ENCODE results near the gene GCH1.

GCH1 gene

DNA sequence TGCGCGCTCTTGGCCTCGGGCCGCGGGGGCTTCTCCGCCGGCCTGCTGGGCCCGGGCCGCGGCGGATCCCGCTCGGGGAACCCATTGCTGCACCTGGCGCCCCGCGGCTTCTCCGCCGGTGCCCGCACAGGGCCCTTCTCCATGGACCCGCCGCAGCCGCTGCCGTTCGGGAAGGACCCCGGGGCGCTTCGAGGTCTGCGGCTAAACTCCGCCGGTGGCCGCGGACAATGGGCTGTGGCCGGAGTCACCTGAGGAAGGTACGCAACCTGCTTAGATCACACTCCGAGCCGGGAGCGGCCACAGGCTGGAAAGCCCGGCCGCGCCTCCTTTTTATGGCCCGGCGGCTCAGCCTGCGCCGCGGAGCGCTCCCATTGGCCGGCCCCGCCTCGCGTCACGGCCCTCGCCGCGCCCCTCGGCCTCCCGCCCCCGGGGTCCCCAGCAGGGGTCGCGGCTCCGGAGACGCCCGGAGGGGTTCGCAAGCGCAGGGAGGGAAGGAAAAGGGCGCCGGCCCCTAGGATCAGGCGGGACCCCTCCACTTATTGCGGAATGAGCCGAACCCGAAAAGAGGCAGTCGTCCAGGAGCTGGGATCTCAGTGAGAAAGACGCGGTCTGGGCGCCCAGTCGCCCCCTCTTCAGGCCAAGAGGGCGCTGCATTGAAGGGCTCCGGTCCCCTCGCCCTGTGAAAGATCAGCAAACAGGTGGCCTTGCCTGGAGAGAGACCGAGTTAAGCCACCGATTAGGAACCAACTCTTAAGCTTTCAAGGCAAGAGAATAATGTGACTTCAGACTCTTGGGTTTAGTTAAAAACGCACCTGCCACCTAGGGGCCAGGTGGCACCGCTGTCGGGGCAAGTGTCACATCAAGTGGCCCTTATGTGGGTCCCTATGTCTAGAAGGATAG, at the start of gene GCH1:
GCH1 (minus strand) TSS at position 306 of the 900 bp plus-strand sequence; CDS start at position 143, 163 bp downstream.
- Histone ChIP-seq H3K9ac (ENCODE audit: low read length) (peak within 1 kb of the TSS; percentile 60), H3K9me3 (replicated peaks; ENCODE audit: insufficient read depth, low read length) (no peaks in the 10 kb centered on the region), H3K4me3 (ENCODE audit: low read length) (peak within 1 kb of the TSS; percentile 76), H3K4me2 (ENCODE audit: low read depth, low read length) (peak within 1 kb of the TSS; percentile 78), H3K79me2 (ENCODE audit: low read length) (no peaks in the 10 kb centered on the region), H3K9me2 (replicated peaks; ENCODE audit: insufficient read depth, low read length) (no peaks in the 10 kb centered on the region), H3F3A (ENCODE audit: insufficient read depth, low read length) (peaks cover 7% of the 10 kb centered on the region; the same call in 1 of the 2 replicates), H3K27ac (ENCODE audit: low read length) (peak within 1 kb of the TSS; percentile 58; the same call in 1 of the 2 replicates), H3K27me3 (replicated peaks; ENCODE audit: insufficient read depth, low read length) (no peaks in the 10 kb centered on the region), H4K20me1 (ENCODE audit: insufficient read depth, low read length) (no peaks in the 10 kb centered on the region), H2AFZ (ENCODE audit: low read length) (peak within 1 kb of the TSS; percentile 77), H3K36me3 (replicated peaks; ENCODE audit: insufficient read depth, low read length) (no peaks in the 10 kb centered on the region), H3K4me1 (ENCODE audit: low read length) (peaks cover 3% of the 10 kb centered on the region; the same call in 1 of the 2 replicates)
- DNase-seq = peak; percentile 63
- TF ChIP-seq EZH2phosphoT487 (IDR thresholded peaks at IDR 0.05; ENCODE audit: low read length) (no peak), CTCF (IDR thresholded peaks at IDR 0.05; ENCODE audit: low read length) (peak; percentile 45)

GRCh38 chr14:54947230-54947629, 44.6 kb upstream of the GCH1 start:
- H3K36me3 ChIP-seq (replicated peaks; ENCODE audit: insufficient read depth, low read length) = no peaks in the 10 kb centered on the region
- no peak overlapping the region for H2AFZ ChIP-seq (ENCODE audit: low read length)
- no peak for DNase-seq
- H3K27me3 ChIP-seq (replicated peaks; ENCODE audit: insufficient read depth, low read length) = no peaks in the 10 kb centered on the region
- no peaks in the 10 kb centered on the region for H3K4me1 ChIP-seq (ENCODE audit: low read length)
- no peak overlapping the region for H3K4me3 ChIP-seq (ENCODE audit: low read length)
- no peaks in the 10 kb centered on the region for H3K9me2 ChIP-seq (replicated peaks; ENCODE audit: insufficient read depth, low read length)
- H3F3A ChIP-seq (ENCODE audit: insufficient read depth, low read length) = no peaks in the 10 kb centered on the region
- TF ChIP-seq EZH2 (optimal IDR thresholded peaks at IDR 0.05; ENCODE audit: low read depth, low read length) (no peak), EZH2phosphoT487 (IDR thresholded peaks at IDR 0.05; ENCODE audit: low read length) (no peak), CTCF (IDR thresholded peaks at IDR 0.05; ENCODE audit: low read length) (no peak)
- no peaks in the 10 kb centered on the region for H3K9me3 ChIP-seq (replicated peaks; ENCODE audit: insufficient read depth, low read length)
- H3K27ac ChIP-seq (ENCODE audit: low read length) = no peak overlapping the region
- H4K20me1 ChIP-seq (ENCODE audit: insufficient read depth, low read length) = no peaks in the 10 kb centered on the region
- H3K79me2 ChIP-seq (ENCODE audit: low read length) = no peaks in the 10 kb centered on the region
- H3K4me2 ChIP-seq (ENCODE audit: low read depth, low read length) = no peak overlapping the region
- H3K9ac ChIP-seq (ENCODE audit: low read length) = no peak overlapping the region

DNA sequence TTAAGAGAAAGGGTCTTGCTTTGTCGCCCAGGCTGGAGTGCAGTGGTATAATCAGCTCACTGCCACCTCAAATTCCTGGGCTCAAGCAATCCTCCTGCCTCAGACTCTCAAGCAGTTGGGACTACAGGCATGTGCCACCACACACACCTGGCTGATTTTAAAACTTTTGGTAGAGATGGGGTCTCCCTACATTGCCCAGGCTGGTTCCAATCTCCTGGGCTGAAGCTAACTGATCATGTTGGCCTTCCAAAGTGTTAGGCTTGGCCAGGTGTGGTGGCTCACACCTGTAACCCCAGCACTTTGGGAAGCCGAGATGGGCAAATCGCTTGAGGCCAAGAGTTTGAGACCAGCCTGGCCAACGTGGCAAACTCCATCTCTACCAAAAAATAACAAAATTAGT, 43.9 kb upstream of the GCH1 start:
- no peak for DNase-seq
- Histone ChIP-seq H4K20me1 (ENCODE audit: insufficient read depth, low read length) (no peaks in the 10 kb centered on the region), H3K9me2 (replicated peaks; ENCODE audit: insufficient read depth, low read length) (no peaks in the 10 kb centered on the region), H3K9ac (ENCODE audit: low read length) (no peak overlapping the region), H3K36me3 (replicated peaks; ENCODE audit: insufficient read depth, low read length) (no peaks in the 10 kb centered on the region), H3K4me3 (ENCODE audit: low read length) (no peak overlapping the region), H2AFZ (ENCODE audit: low read length) (no peak overlapping the region), H3K27me3 (replicated peaks; ENCODE audit: insufficient read depth, low read length) (no peaks in the 10 kb centered on the region), H3K4me1 (ENCODE audit: low read length) (no peaks in the 10 kb centered on the region), H3K9me3 (replicated peaks; ENCODE audit: insufficient read depth, low read length) (no peaks in the 10 kb centered on the region), H3K27ac (ENCODE audit: low read length) (no peak overlapping the region), H3K79me2 (ENCODE audit: low read length) (no peaks in the 10 kb centered on the region), H3K4me2 (ENCODE audit: low read depth, low read length) (no peak overlapping the region), H3F3A (ENCODE audit: insufficient read depth, low read length) (no peaks in the 10 kb centered on the region)
- no peak for TF ChIP-seq EZH2 (optimal IDR thresholded peaks at IDR 0.05; ENCODE audit: low read depth, low read length)
- TF ChIP-seq CTCF (IDR thresholded peaks at IDR 0.05; ENCODE audit: low read length) = no peak
- TF ChIP-seq EZH2phosphoT487 (IDR thresholded peaks at IDR 0.05; ENCODE audit: low read length) = no peak

All from MM.1S (cell line).